Liver (tissue), 3 donors: ENCODE results near the gene BMP7.

Source experiments
- CTCF ChIP-seq: fragments of 150-350 bp; IDR thresholded peaks from 2 replicates; pipeline ENCODE4 v1.5.1; 2017; ENCODE audit warnings: improper control_type of control experiment, low read depth, low read length; ENCODE audit not compliant: missing input control
- EGR1 ChIP-seq, 2 donors: IDR thresholded peaks; 2 replicates each; pipeline ENCODE4 v1.6.1; 2016 to 2018; ENCODE audit warnings: antibody characterized with exemption in 2 of 2, low read depth in 2 of 2
- FOXA1 ChIP-seq: IDR thresholded peaks from 2 replicates; pipeline ENCODE4 v1.6.1; 2016; ENCODE audit warnings: antibody characterized with exemption
- FOXA2 ChIP-seq: IDR thresholded peaks from 2 replicates; pipeline ENCODE4 v1.6.1; 2016; ENCODE audit warnings: antibody characterized with exemption
- GABPA ChIP-seq, 2 donors: IDR thresholded peaks in 1 of 2; conservative IDR thresholded peaks in 1 of 2; 2 replicates each; pipeline ENCODE4 v1.6.1; 2016; ENCODE audit warnings: antibody characterized with exemption in 2 of 2, mild to moderate bottlenecking in 1 of 2, moderate library complexity in 1 of 2
- JUND ChIP-seq, 2 donors: IDR thresholded peaks; 2 replicates each; pipeline ENCODE4 v1.6.1; 2016; ENCODE audit warnings: antibody characterized with exemption in 2 of 2
- REST ChIP-seq: IDR thresholded peaks from 2 replicates; pipeline ENCODE4 v1.6.1; 2016; ENCODE audit warnings: antibody characterized with exemption, mild to moderate bottlenecking
- RXRA ChIP-seq, 2 donors: IDR thresholded peaks; 2 replicates each; pipeline ENCODE4 v1.6.1; 2017 to 2018; ENCODE audit warnings: antibody characterized with exemption in 2 of 2, mild to moderate bottlenecking in 1 of 2
- SP1 ChIP-seq: IDR thresholded peaks from 2 replicates; pipeline ENCODE4 v1.6.1; 2018; ENCODE audit warnings: antibody characterized with exemption, mild to moderate bottlenecking
- TAF1 ChIP-seq: conservative IDR thresholded peaks from 2 replicates; pipeline ENCODE4 v1.6.1; 2016; ENCODE audit warnings: antibody characterized with exemption, mild to moderate bottlenecking
- YY1 ChIP-seq: IDR thresholded peaks from 2 replicates; pipeline ENCODE4 v1.6.1; 2016; ENCODE audit warnings: antibody characterized with exemption, mild to moderate bottlenecking
- TF ChIP-seq, protein P1 (sequence below): IDR thresholded peaks from 2 replicates; pipeline ENCODE4 v1.6.1; 2016; ENCODE audit warnings: antibody characterized with exemption
- TF ChIP-seq, protein P2 (sequence below): IDR thresholded peaks from 2 replicates; pipeline ENCODE4 v1.6.1; 2016; ENCODE audit warnings: antibody characterized with exemption
- TF ChIP-seq, protein P3 (sequence below): IDR thresholded peaks from 2 replicates; pipeline ENCODE4 v1.6.1; 2016; ENCODE audit warnings: antibody characterized with exemption
- donor health status: healthy.
- donor health status: healthy.

- TF ChIP-seq TAF1, result no peak
- TF ChIP-seq CTCF, result no peak
- no peak for TF ChIP-seq FOXA2
- no peak for TF ChIP-seq RXRA (IDR thresholded peaks at IDR 0.05)
- no peak for TF ChIP-seq SP1
- TF ChIP-seq, protein P1, sequence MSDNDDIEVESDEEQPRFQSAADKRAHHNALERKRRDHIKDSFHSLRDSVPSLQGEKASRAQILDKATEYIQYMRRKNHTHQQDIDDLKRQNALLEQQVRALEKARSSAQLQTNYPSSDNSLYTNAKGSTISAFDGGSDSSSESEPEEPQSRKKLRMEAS, result no peak
- no peak for TF ChIP-seq YY1
- no peak for TF ChIP-seq FOXA1
- TF ChIP-seq, protein P2, sequence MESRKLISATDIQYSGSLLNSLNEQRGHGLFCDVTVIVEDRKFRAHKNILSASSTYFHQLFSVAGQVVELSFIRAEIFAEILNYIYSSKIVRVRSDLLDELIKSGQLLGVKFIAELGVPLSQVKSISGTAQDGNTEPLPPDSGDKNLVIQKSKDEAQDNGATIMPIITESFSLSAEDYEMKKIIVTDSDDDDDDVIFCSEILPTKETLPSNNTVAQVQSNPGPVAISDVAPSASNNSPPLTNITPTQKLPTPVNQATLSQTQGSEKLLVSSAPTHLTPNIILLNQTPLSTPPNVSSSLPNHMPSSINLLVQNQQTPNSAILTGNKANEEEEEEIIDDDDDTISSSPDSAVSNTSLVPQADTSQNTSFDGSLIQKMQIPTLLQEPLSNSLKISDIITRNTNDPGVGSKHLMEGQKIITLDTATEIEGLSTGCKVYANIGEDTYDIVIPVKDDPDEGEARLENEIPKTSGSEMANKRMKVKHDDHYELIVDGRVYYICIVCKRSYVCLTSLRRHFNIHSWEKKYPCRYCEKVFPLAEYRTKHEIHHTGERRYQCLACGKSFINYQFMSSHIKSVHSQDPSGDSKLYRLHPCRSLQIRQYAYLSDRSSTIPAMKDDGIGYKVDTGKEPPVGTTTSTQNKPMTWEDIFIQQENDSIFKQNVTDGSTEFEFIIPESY, result no peak
- no peak for TF ChIP-seq EGR1 (IDR thresholded peaks at IDR 0.05; ENCODE audit: low read depth in 2 of 2)
- TF ChIP-seq JUND (IDR thresholded peaks at IDR 0.05), result no peak
- no peak for TF ChIP-seq REST
- TF ChIP-seq, protein P3, sequence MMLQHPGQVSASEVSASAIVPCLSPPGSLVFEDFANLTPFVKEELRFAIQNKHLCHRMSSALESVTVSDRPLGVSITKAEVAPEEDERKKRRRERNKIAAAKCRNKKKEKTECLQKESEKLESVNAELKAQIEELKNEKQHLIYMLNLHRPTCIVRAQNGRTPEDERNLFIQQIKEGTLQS, result no peak
- no peak for TF ChIP-seq GABPA (IDR thresholded peaks at IDR 0.05 in 1 of 2, conservative IDR thresholded peaks at IDR 0.05 in 1 of 2)
Measured at GRCh38 chr20:57147185-57147584, 119.3 kb downstream of the BMP7 start.
